ENCODE data around the gene UNK.

UNK gene

DNA sequence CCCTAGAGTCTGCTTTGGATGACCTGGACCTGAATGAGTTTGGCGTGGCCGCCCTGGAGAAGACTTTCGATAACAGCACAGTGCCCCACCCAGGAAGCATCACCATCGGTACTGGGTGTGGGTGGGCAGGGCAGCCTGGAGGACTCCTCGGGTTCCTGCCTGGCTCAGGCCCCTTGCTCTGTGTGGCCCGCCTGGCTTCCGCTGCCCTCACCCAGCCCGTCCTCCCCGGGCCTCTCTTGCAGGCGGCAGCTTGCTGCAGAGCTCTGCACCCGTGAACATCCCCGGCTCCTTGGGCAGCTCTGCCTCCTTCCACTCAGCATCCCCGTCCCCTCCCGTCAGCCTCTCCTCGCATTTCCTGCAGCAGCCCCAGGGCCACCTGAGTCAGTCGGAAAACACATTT is 35.1 kb downstream of the UNK start:
- no peak for DNase-seq (ENCODE audit: low read depth in 1 of 2, low spot score in 1 of 2)

DNA sequence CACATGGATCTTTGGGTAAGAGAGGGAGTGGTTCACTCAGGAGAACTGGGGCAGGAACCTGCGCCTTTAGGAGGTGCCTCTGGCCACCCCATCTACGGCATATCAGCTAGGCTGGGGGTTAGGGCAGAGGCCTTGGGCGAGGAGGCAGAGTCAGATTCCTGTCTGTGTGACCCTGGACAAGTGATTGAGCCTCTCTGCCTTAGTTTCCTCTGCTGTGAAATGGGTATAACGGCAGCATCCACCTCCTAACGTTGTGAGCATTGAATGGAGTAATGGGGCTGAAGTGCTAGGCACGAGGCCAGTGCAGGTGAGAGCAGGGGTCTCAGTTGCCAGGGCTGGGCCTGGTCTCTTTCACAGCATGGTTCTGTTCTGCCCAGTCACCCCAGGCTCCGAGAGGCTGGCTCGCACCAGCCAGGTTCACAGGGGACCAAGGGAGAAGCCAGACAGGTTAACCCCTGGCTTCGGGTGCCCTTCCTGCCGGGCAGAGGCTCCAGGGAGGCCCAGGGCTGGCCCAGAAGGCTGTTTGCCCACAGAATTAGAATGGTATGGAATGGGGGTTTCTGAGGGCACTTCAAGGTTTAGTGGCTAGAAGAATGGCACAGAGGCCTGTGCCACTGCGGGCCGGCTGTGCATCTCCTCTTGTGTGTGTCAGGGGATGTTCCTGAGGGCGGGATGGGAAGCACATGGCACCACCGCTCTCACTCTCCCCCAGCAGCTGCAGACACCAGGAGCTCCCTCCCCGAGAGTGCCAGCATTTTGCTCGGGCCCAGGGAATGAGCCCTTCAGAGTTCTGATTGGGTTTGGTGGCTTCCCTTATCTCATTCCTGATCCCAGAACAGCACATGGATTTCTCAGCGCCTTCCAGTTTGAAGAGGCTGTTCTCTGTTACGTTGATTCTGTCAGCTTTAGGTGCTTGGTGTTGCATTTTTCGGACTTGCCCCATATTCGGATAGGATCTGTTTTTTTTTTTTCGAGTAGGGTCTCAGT is 35.8 kb downstream of the UNK start:
- DNase-seq (ENCODE audit: low read depth in 1 of 2, low spot score in 1 of 2), result no peak

DNA sequence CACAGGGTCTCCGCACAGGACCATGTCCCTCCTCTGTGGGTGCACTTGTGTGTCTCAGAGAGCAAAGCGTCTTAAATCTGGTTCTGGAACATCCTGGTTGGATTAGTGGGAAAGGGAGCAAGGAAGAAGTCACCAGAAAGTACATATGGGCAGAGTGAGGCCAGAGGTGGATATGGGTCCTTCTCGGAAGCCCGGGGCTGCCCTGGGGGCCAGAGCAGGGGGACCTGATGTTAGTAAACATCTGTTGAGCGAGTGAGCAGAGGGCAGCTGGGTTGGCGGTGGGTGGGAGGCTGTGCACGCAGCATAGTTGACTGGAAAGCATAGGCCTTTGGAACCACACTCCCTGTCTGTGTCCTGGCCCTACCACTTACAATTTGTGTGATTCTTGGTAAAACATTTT is 36.9 kb downstream of the UNK start:
- no peak for DNase-seq (ENCODE audit: low read depth in 1 of 2, low spot score in 1 of 2)

DNA sequence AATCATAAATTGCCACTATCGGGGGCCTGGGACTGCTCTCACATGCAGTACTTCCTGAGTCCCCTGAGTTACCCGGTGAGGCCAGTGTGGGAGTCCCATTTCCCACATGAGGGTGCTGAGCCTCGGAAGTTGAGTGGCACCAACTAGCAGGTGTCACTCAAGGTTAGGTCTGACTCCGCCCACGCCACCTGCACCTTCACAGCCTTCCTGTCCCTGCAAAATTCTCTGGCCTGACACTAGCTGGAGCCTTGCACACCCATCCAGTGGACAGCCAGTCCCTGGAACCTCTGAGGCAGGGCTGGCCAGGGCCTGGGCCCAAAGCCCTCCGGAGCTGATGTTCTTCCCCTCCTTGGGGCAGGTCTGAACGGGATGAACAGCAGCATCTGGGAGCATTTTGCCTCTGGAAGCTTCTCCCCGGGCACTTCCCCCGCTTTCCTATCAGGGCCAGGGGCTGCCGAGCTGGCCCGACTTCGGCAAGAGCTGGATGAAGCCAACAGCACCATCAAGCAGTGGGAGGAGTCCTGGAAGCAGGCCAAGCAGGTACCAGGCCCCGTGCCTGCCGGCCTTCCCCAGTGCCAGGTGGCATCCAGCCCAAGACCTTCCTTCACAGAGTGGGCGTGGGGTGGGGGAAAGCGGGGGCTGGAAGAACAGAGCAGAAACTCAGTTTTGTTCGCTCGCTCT is 37.7 kb downstream of the UNK start:
- no peak for DNase-seq (ENCODE audit: low read depth in 1 of 2, low spot score in 1 of 2)

DNA sequence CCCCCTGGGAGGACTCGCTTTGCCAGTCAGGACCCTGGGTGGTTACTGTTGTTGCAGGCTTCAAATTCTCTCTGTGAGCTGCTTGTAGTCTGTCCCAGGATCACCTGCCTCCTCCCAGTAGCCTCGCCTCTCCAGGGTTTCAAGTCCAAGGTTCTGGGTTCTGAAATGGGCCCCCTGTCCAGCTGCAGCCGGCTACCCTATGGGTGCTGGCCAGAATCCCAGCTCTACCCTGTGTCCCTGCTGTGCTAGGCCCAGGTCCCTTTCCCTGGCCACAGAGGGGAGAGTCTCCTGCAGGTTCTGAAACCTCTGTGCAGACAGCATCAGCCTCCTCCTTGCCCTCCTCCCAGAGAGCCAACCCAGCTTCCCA is 38.2 kb downstream of the UNK start:
- DNase-seq (ENCODE audit: low read depth in 1 of 2, low spot score in 1 of 2), result no peak

DNA sequence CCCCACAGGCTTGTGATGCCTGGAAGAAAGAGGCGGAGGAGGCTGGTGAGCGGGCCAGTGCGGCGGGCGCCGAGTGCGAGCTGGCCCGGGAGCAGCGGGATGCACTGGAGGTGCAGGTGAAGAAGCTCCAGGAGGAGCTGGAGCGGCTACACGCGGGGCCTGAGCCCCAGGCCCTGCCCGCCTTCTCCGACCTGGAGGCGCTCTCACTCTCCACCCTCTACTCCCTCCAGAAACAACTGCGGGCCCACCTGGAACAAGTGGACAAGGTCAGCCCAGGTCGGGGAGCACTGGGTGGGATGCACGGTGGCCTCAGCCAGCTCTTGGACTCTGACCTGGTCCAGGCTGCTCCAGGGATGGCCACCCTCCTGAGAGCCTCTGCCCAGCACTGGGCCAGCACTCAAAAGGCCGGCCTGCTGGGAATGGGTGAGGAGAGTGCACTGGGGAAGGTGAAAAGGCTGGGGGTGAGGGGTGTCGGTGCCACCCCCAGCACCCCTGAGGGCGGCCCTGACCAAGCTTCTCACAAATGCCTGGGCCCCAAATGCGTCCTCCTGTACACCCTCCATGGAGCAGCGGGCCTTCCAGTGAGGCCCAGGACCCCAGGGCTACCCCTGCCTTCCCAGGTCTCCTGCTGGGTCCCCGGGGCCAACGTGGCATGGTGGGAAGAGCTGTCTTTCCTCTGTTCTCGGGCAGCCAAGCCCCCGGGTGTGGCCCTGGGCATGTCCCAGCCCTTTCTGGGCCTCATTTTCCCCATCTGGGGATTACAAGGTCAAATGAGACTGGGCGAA is 38.8 kb downstream of the UNK start:
- no peak for DNase-seq (ENCODE audit: low read depth in 1 of 2, low spot score in 1 of 2)

DNA sequence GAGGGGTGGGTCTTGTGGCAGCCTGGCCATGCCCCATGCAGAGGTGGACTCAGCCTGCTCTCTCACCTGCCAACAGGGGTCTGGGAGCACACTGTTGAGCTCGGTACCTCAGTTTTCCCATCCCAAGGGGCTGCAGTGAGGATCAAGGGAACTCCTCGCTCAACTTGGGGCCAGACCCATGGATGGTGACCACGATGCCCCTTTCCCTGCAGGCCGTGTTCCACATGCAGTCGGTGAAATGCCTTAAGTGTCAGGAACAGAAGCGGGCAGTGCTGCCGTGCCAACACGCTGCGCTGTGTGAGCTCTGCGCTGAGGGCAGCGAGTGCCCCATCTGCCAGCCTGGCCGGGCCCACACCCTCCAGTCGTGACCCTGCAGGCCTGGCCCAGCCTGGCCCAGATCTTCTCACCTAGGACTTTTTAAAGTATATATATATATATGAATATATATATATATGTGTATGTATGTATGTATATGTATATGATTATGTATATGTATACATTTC is 39.5 kb downstream of the UNK start:
- DNase-seq (ENCODE audit: low read depth in 1 of 2, low spot score in 1 of 2), result no peak

DNA sequence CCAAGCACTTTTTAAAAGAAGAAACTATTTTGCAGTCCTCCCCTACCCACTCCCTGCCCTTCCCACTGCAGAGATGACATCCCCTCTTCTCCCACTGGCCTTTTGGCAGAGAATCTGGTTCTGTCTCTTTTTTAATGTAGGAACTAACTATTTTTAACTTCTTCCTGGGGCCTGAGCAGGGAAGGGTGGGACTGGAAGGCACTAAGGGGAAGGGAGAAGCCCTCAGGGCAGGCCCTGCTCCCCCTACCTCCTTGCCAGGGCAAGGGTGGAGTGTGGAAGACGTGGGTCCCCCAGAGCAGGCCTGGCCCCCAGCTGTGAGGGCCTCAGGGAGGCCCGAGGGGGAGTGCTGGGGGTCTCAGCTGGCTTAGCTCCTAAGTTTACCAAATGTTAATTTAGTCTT is 40.1 kb downstream of the UNK start:
- no peak for DNase-seq (ENCODE audit: low read depth in 1 of 2, low spot score in 1 of 2)

DNA sequence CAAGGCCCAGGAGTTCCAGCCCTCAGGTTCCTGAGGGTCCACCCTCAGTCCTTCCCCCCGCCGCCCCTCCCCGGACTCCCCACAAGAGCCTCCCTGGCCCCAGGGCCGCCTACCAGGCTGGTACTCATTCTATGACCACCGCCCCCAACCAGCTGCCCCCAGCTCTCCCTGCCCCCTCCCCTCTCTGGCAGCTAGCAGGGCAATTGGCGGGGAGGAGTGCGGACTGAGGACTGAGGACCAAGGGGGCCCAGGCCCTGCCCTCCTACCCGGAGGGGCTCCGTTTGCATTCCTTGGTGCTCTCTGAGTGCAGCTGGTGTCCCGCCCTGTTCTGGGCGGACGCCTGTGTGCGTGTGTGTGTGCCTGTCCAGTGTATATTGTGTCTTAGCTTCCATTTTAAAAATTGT is 40.5 kb downstream of the UNK start:
- no peak for DNase-seq (ENCODE audit: low read depth in 1 of 2, low spot score in 1 of 2)

DNA sequence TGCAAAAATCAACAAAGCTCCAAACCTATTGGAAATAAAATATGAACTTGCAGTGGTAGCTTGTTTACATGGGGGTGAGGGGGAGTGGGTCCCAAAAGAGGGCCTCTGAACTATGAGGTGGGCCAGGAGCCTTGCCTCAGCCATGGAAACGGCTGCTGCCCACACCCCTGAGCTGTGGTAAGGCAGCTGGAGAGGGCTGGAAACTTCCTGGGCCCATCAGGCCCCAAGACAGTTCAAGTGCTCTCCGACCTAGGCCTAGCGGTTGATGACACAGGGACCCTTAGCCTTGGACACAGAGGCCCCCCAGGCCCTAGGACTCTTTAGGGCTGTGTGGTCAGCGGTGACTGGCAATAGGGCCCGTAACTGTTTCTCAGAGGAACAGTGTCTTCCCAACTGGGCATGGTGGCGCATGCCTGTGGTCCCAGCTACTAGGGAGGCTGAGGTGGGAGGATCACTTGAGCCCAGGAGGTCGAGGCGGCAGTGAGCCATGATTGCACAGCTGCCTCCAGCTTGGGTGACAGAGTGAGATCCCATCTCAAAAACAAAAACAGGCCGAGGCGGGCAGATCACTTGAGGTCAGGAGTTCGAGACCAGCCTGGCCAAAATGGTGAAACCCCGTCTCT is 41.3 kb downstream of the UNK start:
- DNase-seq (ENCODE audit: low read depth in 1 of 2, low spot score in 1 of 2), result no peak

DNA sequence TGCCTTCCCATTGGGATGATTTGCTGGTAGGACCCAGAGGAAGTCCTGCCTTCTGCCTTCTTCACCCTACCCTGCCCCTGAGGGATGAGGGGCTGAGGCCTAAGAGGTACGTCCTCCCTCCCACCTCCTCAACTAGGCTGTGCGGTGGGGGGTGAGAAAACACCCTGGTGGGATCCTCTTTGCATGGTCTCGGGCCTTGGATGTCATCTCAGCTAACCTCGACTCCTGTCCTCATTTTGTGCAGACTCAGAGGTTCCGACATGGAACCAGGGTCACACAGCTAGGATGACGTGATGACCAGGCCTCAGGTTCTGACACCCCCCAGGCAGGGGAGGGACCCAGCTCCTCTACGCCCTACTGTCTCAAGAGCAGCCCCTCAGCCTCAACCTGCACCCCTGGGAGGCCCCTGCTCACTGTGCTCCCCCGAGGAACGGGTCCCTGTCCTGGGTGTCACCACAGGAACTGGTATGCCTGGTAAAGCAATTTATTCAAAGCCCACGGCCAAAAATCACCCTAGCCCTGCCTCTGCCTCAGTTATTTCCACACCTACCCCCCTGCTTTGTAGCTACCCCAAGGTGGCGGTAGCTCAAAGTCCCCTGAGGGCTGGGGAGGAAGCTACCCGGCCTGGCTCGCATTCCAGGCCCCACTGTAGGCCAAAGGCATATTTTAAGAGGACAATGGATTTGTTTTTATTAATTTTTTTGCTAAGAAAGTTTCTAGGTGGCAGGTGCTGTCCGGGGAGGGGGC is 42.1 kb downstream of the UNK start:
- no peak for DNase-seq (ENCODE audit: low read depth in 1 of 2, low spot score in 1 of 2)

DNA sequence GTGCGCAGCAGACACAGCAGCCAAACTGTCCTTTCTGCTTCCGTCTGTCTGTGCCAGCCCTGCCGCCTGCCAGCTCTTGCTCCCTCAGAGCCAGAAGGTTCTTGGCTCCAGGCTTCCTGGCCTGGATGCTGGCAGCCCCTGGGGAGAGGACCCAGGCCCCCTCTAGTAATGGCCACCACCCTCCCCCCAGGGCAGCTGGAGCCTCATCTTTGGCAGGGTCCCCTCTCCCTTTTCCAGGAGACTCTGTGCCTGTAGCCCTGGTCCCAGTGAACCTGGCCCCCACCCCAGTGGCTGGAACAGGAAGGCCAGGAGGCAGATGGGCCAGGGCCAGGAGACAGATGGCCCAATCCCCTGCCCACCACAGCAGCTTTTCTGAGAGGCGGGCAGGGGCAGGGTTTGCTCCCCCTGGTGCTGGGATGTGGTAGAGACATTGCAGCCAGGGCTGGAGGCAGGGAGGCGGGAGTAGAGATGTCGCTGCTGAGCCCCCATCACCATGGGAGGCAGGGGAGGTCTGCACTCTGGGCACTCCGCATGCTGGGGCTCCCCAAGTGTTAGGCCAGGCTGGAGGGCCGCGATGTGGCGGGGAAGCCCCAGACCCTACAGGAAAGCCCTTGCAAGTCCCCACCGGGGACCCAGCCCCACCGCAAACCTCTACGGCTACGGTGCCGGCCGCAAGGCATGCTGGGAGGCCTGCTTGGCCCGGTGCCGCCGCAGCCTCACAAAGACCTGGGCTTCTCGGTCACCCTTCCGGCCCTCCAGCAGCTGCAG is 42.9 kb downstream of the UNK start:
- DNase-seq (ENCODE audit: low read depth in 1 of 2, low spot score in 1 of 2), result peak; percentile 16 to 47

DNA sequence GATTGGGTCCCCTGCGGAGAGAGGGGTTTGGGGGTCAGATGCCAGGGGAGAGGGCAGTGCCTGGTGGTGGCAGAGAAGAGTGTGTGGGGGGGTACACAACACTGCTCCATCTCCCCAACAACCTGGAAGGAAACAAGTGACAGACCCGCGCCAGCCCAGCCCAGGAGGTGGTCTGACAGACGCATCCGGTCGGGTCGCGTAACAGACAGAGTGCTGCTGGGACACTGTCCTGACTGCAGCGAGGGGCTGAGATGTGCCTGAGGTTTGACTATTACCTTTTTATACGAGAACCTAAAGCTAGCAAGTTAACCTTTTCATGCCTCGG is 43.4 kb downstream of the UNK start:
- DNase-seq (ENCODE audit: low read depth in 1 of 2, low spot score in 1 of 2), result no peak

DNA sequence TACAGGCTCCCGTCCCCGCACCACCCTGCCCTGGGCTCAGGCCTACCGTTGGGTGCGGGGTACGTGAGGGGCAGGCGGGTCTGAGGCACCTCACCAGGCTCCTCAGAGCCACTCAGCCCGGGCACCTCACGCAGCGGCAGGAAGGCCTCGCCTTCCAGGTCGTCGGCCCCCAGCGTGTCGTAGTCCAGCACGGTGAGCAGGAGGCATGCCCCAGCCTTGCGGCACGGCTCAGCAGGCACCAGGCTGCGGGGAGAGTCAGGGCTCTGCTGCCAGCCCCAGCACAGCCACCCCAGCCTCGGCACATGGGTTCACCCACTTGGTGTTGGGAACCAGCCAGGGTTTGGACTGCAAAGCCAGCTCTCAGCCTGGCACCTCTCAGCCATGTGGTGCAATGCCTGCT is 44.1 kb downstream of the UNK start:
- no peak for DNase-seq (ENCODE audit: low read depth in 1 of 2, low spot score in 1 of 2)

DNA sequence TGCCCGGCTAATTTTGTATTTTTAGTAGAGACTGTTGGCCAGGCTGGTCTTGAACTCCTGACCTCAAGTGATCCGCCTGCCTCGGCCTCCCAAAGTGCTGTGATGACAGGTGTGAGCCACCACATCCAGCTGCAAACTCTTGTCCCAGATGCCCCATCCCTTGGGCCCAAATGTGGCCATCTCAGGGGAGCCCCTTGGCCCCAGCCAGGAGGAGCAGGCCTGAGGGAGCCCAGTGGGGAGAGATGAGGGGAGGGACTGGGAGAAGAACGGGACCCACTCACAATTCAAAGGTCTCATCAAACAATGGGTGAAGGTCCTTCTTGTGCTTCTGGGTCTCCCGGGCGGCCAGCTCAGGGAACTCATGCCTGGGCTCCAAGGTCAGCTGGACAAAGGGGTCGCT is 45.1 kb downstream of the UNK start:
- DNase-seq (ENCODE audit: low read depth in 1 of 2, low spot score in 1 of 2), result no peak

DNA sequence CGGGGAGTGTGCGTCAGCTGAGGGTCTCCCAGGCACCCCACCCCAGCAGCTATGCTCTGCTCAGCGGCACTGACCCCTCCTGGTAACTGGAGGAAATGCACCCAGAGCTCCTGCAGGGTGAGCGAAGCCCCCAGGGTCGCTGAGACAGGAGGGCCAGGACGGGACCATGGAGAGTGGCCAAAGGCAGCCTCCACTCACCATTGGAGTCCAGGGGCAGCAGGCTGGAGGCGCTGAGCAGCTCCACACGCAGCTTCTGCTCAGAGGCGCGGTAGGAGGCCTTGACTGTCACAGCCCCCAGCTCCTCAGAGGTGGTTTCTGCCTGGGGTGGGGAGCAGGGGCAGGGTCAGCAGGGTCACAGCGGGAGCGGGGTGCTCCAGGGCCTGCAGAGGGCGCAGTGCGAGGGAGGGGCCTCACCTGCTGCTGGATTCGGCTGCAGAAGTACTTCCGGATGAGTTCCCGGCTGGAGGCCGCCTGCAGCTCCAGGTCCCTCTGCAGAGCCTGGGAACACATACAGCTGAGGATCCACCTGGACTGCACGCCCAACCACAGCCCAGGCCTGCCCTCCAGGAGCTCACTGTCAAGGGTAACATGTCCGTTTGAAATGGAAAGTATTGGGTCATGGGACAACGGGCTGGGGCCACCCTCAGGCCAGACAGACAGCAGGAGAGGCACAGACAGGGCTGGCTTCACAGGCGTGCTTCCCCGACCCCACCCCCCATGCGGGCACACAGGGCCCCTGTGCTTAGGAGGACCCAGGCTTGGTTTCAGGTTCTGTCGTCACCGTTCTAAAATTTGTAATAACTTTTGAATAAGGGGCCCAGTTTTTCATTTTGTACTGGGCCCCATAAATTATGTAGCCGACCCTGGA is 45.8 kb downstream of the UNK start:
- DNase-seq (ENCODE audit: low read depth in 1 of 2, low spot score in 1 of 2), result no peak

DNA sequence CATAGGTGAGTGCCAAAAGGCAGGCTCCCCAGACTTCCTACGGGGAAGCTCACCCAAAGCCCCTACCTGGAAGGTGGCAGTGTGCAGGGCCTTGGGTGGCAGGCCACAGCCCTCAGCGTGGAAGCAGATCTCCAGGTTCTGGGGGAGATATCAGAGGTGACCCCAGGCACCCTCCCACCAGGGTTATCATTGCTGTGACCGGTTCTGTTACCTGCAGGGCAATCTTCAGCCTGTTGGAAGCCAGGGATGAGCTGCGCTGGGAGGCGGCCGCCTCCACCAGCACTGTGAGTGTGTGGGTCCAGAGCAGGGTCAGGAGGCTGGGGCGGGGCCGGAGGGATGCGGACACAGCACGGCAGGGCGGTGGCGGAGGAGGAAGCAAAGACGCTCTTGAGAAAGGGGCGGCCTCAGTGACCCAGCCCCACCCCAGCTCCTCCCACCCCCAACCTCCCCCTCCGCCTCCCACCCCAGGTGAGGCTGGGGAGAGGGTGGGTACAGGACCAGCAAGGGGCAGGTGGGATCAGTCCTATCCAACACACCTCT is 46.5 kb downstream of the UNK start:
- DNase-seq (ENCODE audit: low read depth in 1 of 2, low spot score in 1 of 2), result no peak

DNA sequence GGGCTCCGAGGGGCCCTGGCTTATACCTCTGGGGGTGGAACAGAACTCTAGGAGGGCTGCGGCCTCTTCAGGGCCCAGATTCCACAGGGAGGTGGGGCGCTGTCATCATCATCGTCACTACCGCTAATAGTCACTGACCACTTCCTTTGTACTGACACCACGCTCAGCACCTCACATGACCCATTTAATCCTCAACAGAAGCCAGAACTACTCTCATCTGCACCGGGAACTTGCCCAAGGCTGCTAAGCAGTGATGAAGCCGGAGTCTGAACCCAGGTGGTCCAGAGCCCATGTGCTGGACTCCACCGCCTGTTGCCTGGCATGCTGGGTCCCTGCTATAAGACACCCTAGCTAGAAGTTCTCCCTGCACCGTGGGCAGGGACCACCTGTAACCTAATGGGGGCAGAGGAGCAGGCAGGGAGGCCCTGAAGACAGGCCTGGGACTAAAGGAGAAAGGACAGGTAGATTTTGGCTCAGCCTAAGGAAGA is 47.6 kb downstream of the UNK start:
- no peak for DNase-seq (ENCODE audit: low read depth in 1 of 2, low spot score in 1 of 2)

Measured in activated T-helper 1 cell treated with anti-CD3 and anti-CD28 coated beads, Interleukin-2, amount 50 U/mL, for 16 hours (primary cell).